Activated CD4-positive, alpha-beta T cell treated with anti-CD3 and anti-CD28 coated beads, Interleukin-2, amount 50 U/mL, for 48 hours (primary cell): Measurements from ENCODE around the gene PID1.

Source experiments
- DNase-seq, 2 experiments: peaks; one replicate each; pipeline ENCODE4 v3.0.0-alpha.2; 2020

Gene PID1

DNA sequence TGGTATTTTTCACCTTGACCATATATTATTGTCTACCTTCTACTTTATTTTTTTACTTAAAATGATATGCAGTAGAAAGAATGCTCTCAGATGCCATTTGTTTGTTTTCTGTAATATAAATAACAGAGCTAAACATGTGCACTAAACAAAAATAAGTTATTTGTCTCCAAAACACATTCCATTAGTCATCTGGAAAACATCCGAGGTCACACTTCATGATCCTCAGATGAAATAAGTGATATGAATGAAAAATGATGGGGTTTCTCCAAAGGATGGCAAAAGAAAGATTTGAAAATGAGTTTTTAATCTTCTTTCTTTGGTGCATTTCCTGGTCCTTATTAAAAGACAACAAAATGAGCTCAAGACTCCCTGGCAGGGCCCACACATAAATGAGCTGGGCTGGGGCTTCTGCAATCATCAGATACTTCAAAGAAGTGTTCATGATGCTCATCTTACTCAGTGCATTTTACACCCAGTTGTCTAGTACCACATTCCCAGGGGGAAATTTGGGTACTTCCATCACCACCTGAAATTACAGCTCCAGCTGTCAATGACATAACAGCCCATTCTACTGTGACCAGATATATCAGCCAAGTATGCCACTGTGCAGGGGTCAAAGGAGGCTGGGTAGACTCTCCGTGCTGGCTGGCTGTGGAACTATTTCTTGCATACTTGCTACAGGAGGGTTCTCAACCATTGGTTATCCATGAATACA is 283.5 kb downstream of the PID1 start:
- no peak for DNase-seq

DNA sequence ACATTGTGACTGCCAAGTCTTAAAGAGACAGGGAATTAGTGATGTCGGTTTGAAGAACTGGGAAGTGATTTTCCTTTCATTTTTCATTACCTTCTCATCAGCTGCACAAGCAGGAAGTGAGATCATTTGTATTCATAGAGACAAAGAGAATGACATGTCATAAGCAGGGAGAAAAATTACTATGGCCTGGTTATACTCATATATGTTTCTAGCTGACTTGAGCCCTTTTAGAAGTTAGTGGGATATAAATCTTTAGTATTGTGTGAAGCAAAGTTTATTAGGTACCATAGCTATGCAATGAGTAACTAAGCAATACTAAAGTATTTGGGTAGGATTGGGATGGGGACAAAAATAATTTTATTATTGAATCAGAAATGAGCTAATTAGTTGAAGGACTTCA is 284.1 kb downstream of the PID1 start:
- DNase-seq, result no peak

DNA sequence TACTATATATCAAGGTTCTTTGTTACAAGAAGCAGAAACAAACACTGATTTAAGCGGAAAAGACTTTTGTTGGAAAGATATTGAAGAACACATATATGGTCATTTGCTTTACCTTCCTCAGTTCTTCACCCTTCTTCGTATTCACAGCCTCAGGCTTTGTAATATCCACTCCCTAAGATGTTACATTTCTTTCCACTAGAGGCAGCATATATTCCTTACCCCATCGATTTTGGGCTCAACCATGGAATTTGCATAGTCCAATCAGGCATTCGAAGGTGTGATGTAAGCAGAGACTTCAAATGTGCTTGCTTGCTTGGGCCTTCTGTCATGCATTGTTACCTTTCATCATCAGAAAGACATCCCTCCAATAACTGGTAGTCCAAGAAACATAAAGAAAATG is 287.4 kb downstream of the PID1 start:
- no peak for DNase-seq

GRCh38 chr2:228974169-228974568 is 296.9 kb downstream of the PID1 start:
- DNase-seq, result no peak
